ENCODE results near the gene MARCHF7.
"Not testable (repeated sequence)": the region's sequence is repeated elsewhere in the genome, so short reads cannot be mapped to it uniquely, and the experiment has no call there.

Gene MARCHF7

GRCh38 chr2:159712143-159712928 lies at the start of gene MARCHF7:
Gene MARCHF7 (plus strand): TSS chr2:159712506. CDS start chr2:159729023, 16,517 bp downstream.
- H3K27me3 ChIP-seq (ENCODE audit: control insufficient read depth in 1 of 2, insufficient read depth in 2 of 2, low read length in 2 of 2) = no peaks in the 10 kb centered on the region
- peak within 1 kb of the TSS; percentile 95 for H3K27ac ChIP-seq (ENCODE audit: low read depth, low read length)
- H3K9me3 ChIP-seq (ENCODE audit: low read length) = no peaks in the 10 kb centered on the region
- peak within 1 kb of the TSS; percentile 91 to 97 for H3K4me3 ChIP-seq (ENCODE audit: low read depth in 1 of 2, low read length in 2 of 2)
- peak within 1 kb of the TSS; percentile 100 for H3K9ac ChIP-seq (ENCODE audit: low read length)
- peaks cover 19% of the 10 kb centered on the region for H3K36me3 ChIP-seq (ENCODE audit: insufficient read depth, low read length)
- H3K4me1 ChIP-seq (ENCODE audit: insufficient read depth, low read length) = peaks cover 40% of the 10 kb centered on the region

- H3K36me3 ChIP-seq (ENCODE audit: insufficient read depth, low read length); H3K9ac ChIP-seq (ENCODE audit: low read length); H3K4me3 ChIP-seq (ENCODE audit: low read depth in 1 of 2, low read length in 2 of 2); H3K27me3 ChIP-seq (ENCODE audit: control insufficient read depth in 1 of 2, insufficient read depth in 2 of 2, low read length in 2 of 2); H3K27ac ChIP-seq (ENCODE audit: low read depth, low read length); H3K4me1 ChIP-seq (ENCODE audit: insufficient read depth, low read length); H3K9me3 ChIP-seq (ENCODE audit: low read length): not testable (repeated sequence)
These were observed 44.9 kb upstream of the MARCHF7 start for GRCh38 chr2:159667423-159667822.

- no peaks in the 10 kb centered on the region for H3K9me3 ChIP-seq (ENCODE audit: low read length)
- no peak overlapping the region for H3K27ac ChIP-seq (ENCODE audit: low read depth, low read length)
- no peak overlapping the region for H3K9ac ChIP-seq (ENCODE audit: low read length)
- no peaks in the 10 kb centered on the region for H3K27me3 ChIP-seq (ENCODE audit: control insufficient read depth in 1 of 2, insufficient read depth in 2 of 2, low read length in 2 of 2)
- H3K4me3 ChIP-seq (ENCODE audit: low read depth in 1 of 2, low read length in 2 of 2) = no peak overlapping the region
- no peaks in the 10 kb centered on the region for H3K36me3 ChIP-seq (ENCODE audit: insufficient read depth, low read length)
- no peaks in the 10 kb centered on the region for H3K4me1 ChIP-seq (ENCODE audit: insufficient read depth, low read length)
These were observed 41.3 kb upstream of the MARCHF7 start for GRCh38 chr2:159671047-159671446.

- H3K27ac ChIP-seq (ENCODE audit: low read depth, low read length) = no peak overlapping the region
- H3K9me3 ChIP-seq (ENCODE audit: low read length) = no peaks in the 10 kb centered on the region
- no peak overlapping the region for H3K4me3 ChIP-seq (ENCODE audit: low read depth in 1 of 2, low read length in 2 of 2)
- no peaks in the 10 kb centered on the region for H3K36me3 ChIP-seq (ENCODE audit: insufficient read depth, low read length)
- H3K27me3 ChIP-seq (ENCODE audit: control insufficient read depth in 1 of 2, insufficient read depth in 2 of 2, low read length in 2 of 2) = no peaks in the 10 kb centered on the region
- H3K9ac ChIP-seq (ENCODE audit: low read length) = no peak overlapping the region
- H3K4me1 ChIP-seq (ENCODE audit: insufficient read depth, low read length) = no peaks in the 10 kb centered on the region
These were observed 34.7 kb upstream of the MARCHF7 start for GRCh38 chr2:159677654-159678053.

- Histone ChIP-seq H3K4me3 (ENCODE audit: low read depth in 1 of 2, low read length in 2 of 2) (no peak overlapping the region), H3K4me1 (ENCODE audit: insufficient read depth, low read length) (no peaks in the 10 kb centered on the region), H3K27me3 (ENCODE audit: control insufficient read depth in 1 of 2, insufficient read depth in 2 of 2, low read length in 2 of 2) (no peaks in the 10 kb centered on the region), H3K9ac (ENCODE audit: low read length) (no peak overlapping the region), H3K36me3 (ENCODE audit: insufficient read depth, low read length) (no peaks in the 10 kb centered on the region), H3K27ac (ENCODE audit: low read depth, low read length) (no peak overlapping the region), H3K9me3 (ENCODE audit: low read length) (no peaks in the 10 kb centered on the region)
These were observed 31.6 kb upstream of the MARCHF7 start for GRCh38 chr2:159680692-159681091.

GRCh38 chr2:159683817-159684216 lies 28.5 kb upstream of the MARCHF7 start:
- Histone ChIP-seq H3K4me1 (ENCODE audit: insufficient read depth, low read length) (no peaks in the 10 kb centered on the region), H3K27ac (ENCODE audit: low read depth, low read length) (no peak overlapping the region), H3K36me3 (ENCODE audit: insufficient read depth, low read length) (no peaks in the 10 kb centered on the region), H3K9ac (ENCODE audit: low read length) (no peak overlapping the region), H3K9me3 (ENCODE audit: low read length) (no peaks in the 10 kb centered on the region), H3K27me3 (ENCODE audit: control insufficient read depth in 1 of 2, insufficient read depth in 2 of 2, low read length in 2 of 2) (no peaks in the 10 kb centered on the region), H3K4me3 (ENCODE audit: low read depth in 1 of 2, low read length in 2 of 2) (no peak overlapping the region)

GRCh38 chr2:159684796-159685195 lies 27.5 kb upstream of the MARCHF7 start:
- H3K4me3 ChIP-seq (ENCODE audit: low read depth in 1 of 2, low read length in 2 of 2) = no peak overlapping the region
- H3K27ac ChIP-seq (ENCODE audit: low read depth, low read length) = no peak overlapping the region
- H3K27me3 ChIP-seq (ENCODE audit: control insufficient read depth in 1 of 2, insufficient read depth in 2 of 2, low read length in 2 of 2) = no peaks in the 10 kb centered on the region
- H3K4me1 ChIP-seq (ENCODE audit: insufficient read depth, low read length) = no peaks in the 10 kb centered on the region
- H3K9me3 ChIP-seq (ENCODE audit: low read length) = no peaks in the 10 kb centered on the region
- H3K36me3 ChIP-seq (ENCODE audit: insufficient read depth, low read length) = no peaks in the 10 kb centered on the region
- no peak overlapping the region for H3K9ac ChIP-seq (ENCODE audit: low read length)

- Histone ChIP-seq H3K27me3 (ENCODE audit: control insufficient read depth in 1 of 2, insufficient read depth in 2 of 2, low read length in 2 of 2) (no peaks in the 10 kb centered on the region), H3K4me3 (ENCODE audit: low read depth in 1 of 2, low read length in 2 of 2) (no peak overlapping the region), H3K27ac (ENCODE audit: low read depth, low read length) (no peak overlapping the region), H3K9ac (ENCODE audit: low read length) (no peak overlapping the region), H3K9me3 (ENCODE audit: low read length) (no peaks in the 10 kb centered on the region), H3K4me1 (ENCODE audit: insufficient read depth, low read length) (no peaks in the 10 kb centered on the region), H3K36me3 (ENCODE audit: insufficient read depth, low read length) (peaks cover 6% of the 10 kb centered on the region)
These were observed 17.7 kb upstream of the MARCHF7 start for GRCh38 chr2:159694500-159695040.

- peaks cover 6% of the 10 kb centered on the region for H3K36me3 ChIP-seq (ENCODE audit: insufficient read depth, low read length)
- H3K27ac ChIP-seq (ENCODE audit: low read depth, low read length) = no peak overlapping the region
These were observed 16.4 kb upstream of the MARCHF7 start for GRCh38 chr2:159695795-159696448.

GRCh38 chr2:159703491-159703890 lies 8.8 kb upstream of the MARCHF7 start:
- Histone ChIP-seq H3K4me3 (ENCODE audit: low read depth in 1 of 2, low read length in 2 of 2) (no peak overlapping the region), H3K4me1 (ENCODE audit: insufficient read depth, low read length) (no peaks in the 10 kb centered on the region), H3K27me3 (ENCODE audit: control insufficient read depth in 1 of 2, insufficient read depth in 2 of 2, low read length in 2 of 2) (no peaks in the 10 kb centered on the region), H3K9ac (ENCODE audit: low read length) (no peak overlapping the region), H3K9me3 (ENCODE audit: low read length) (no peaks in the 10 kb centered on the region), H3K36me3 (ENCODE audit: insufficient read depth, low read length) (peaks cover 6% of the 10 kb centered on the region), H3K27ac (ENCODE audit: low read depth, low read length) (no peak overlapping the region)

More at GRCh38 chr2:159695795-159696448, 16.4 kb upstream of the MARCHF7 start:
- no peaks in the 10 kb centered on the region for H3K4me1 ChIP-seq (ENCODE audit: insufficient read depth, low read length)
- no peak overlapping the region for H3K9ac ChIP-seq (ENCODE audit: low read length)
- H3K9me3 ChIP-seq (ENCODE audit: low read length) = no peaks in the 10 kb centered on the region
- H3K4me3 ChIP-seq (ENCODE audit: low read depth in 1 of 2, low read length in 2 of 2) = no peak overlapping the region
- H3K27me3 ChIP-seq (ENCODE audit: control insufficient read depth in 1 of 2, insufficient read depth in 2 of 2, low read length in 2 of 2) = no peaks in the 10 kb centered on the region

GRCh38 chr2:159706385-159706980 lies 5.8 kb upstream of the MARCHF7 start:
- Histone ChIP-seq H3K27ac (ENCODE audit: low read depth, low read length) (no peak overlapping the region), H3K9ac (ENCODE audit: low read length) (no peak overlapping the region), H3K4me3 (ENCODE audit: low read depth in 1 of 2, low read length in 2 of 2) (no peak overlapping the region), H3K36me3 (ENCODE audit: insufficient read depth, low read length) (no peaks in the 10 kb centered on the region), H3K9me3 (ENCODE audit: low read length) (no peaks in the 10 kb centered on the region), H3K27me3 (ENCODE audit: control insufficient read depth in 1 of 2, insufficient read depth in 2 of 2, low read length in 2 of 2) (no peaks in the 10 kb centered on the region), H3K4me1 (ENCODE audit: insufficient read depth, low read length) (peaks cover 9% of the 10 kb centered on the region)
